GM23338 (cell line): ENCODE measurements around the gene YBX3. TPM values are rescaled to one million over a fixed set of nuclear protein-coding genes. Genes with fewer than 3 reads are reported as not detected.

Experiments used
- ATAC-seq: fragments of 200-7000 bp; cut with Tn5 transposase; 3 replicates; pipeline ENCODE4 v1.9.1; 2020
- DNase-seq: peaks from one replicate; pipeline ENCODE4 v3.0.0-alpha.2; 2015; ENCODE audit warnings: low spot score
- H2AFZ ChIP-seq: fragments of 200-600 bp; sonication (generic); 2 replicates; pipeline ENCODE4 v1.8.0; 2016; ENCODE audit warnings: antibody characterized with exemption, mild to moderate bottlenecking, moderate library complexity
- H3F3A ChIP-seq: fragments of 200-600 bp; sonication (generic); replicated peaks from 2 replicates; pipeline ENCODE4 v1.8.0; 2017; ENCODE audit warnings: antibody characterized with exemption, mixed run types, low read depth
- H3K27ac ChIP-seq: fragments of 200-600 bp; sonication (generic); 2 replicates; pipeline ENCODE4 v1.6.1; 2016; ENCODE audit warnings: low read depth
- H3K27me3 ChIP-seq: fragments of 200-600 bp; sonication (generic); 2 replicates; pipeline ENCODE4 v1.8.0; 2016; ENCODE audit warnings: mild to moderate bottlenecking, mixed run types, moderate library complexity; ENCODE audit not compliant: insufficient read depth
- H3K36me3 ChIP-seq: fragments of 200-600 bp; sonication (generic); 2 replicates; pipeline ENCODE4 v1.8.0; 2016; ENCODE audit warnings: mild to moderate bottlenecking; ENCODE audit not compliant: insufficient read depth
- H3K4me1 ChIP-seq: fragments of 200-600 bp; sonication (generic); 2 replicates; pipeline ENCODE4 v1.8.0; 2016; ENCODE audit warnings: mild to moderate bottlenecking, moderate library complexity; ENCODE audit not compliant: insufficient read depth
- H3K4me2 ChIP-seq: fragments of 200-600 bp; sonication (generic); 2 replicates; pipeline ENCODE4 v1.7.1; 2017; ENCODE audit warnings: mixed run types
- H3K4me3 ChIP-seq: fragments of 200-600 bp; sonication (generic); 2 replicates; pipeline ENCODE4 v1.6.1; 2016; ENCODE audit warnings: mixed run types
- H3K79me2 ChIP-seq: fragments of 200-600 bp; sonication (generic); replicated peaks from 2 replicates; pipeline ENCODE4 v1.8.0; 2017; ENCODE audit warnings: mild to moderate bottlenecking; ENCODE audit not compliant: insufficient read depth
- H3K9me2 ChIP-seq: fragments of 200-600 bp; sonication (generic); 2 replicates; pipeline ENCODE4 v1.8.0; 2017; ENCODE audit not compliant: insufficient read depth
- H4K20me1 ChIP-seq: fragments of 200-600 bp; sonication (generic); replicated peaks from 2 replicates; pipeline ENCODE4 v1.8.0; 2017; ENCODE audit warnings: mild to moderate bottlenecking; ENCODE audit not compliant: insufficient read depth
- H3K27ac Mint-ChIP-seq: 2 replicates; pipeline ENCODE4 v1.8.0; 2020; ENCODE audit warnings: inconsistent platforms, mild to moderate bottlenecking, moderate library complexity, mixed read lengths
- H3K27me3 Mint-ChIP-seq: 3 replicates; pipeline ENCODE4 v1.8.0; 2022; ENCODE audit warnings: low read depth, mild to moderate bottlenecking, moderate library complexity, mixed read lengths, inconsistent platforms; ENCODE audit not compliant: insufficient read depth, poor library complexity
- H3K36me3 Mint-ChIP-seq: 3 replicates; pipeline ENCODE4 v1.8.0; 2021; ENCODE audit warnings: low read depth, mild to moderate bottlenecking, inconsistent platforms, moderate library complexity, mixed read lengths
- H3K4me1 Mint-ChIP-seq: 3 replicates; pipeline ENCODE4 v1.8.0; 2020; ENCODE audit warnings: mild to moderate bottlenecking, inconsistent platforms, mixed read lengths
- H3K4me3 Mint-ChIP-seq: 3 replicates; pipeline ENCODE4 v1.8.0; 2021; ENCODE audit warnings: moderate library complexity, mild to moderate bottlenecking, inconsistent platforms, mixed read lengths
- H3K9me3 Mint-ChIP-seq: 3 replicates; pipeline ENCODE4 v1.8.0; 2020; ENCODE audit warnings: moderate library complexity, mild to moderate bottlenecking, inconsistent platforms, mixed read lengths
- CREB1 ChIP-seq: fragments of 250-450 bp; sonication (Bioruptor Pico); IDR thresholded peaks from 2 replicates; pipeline ENCODE4 v1.5.0; 2020; ENCODE audit warnings: low read depth, mild to moderate bottlenecking, moderate library complexity
- ETS1 ChIP-seq: IDR thresholded peaks from 2 replicates; pipeline ENCODE4 v1.6.1; 2016; ENCODE audit warnings: antibody characterized with exemption
- EZH2 ChIP-seq: fragments of 200-600 bp; sonication (generic); IDR thresholded peaks from one replicate; pipeline ENCODE4 v1.8.0; 2017; ENCODE audit warnings: antibody characterized with exemption, mild to moderate bottlenecking, low read depth; ENCODE audit not compliant: unreplicated experiment
- EZH2phosphoT487 ChIP-seq: fragments of 200-600 bp; sonication (generic); IDR thresholded peaks from one replicate; pipeline ENCODE4 v1.8.1; 2018; ENCODE audit warnings: antibody characterized with exemption; ENCODE audit not compliant: unreplicated experiment
- JUNB ChIP-seq: IDR thresholded peaks from one replicate; pipeline ENCODE4 v1.6.1; 2016; ENCODE audit warnings: antibody characterized with exemption; ENCODE audit not compliant: unreplicated experiment
- NANOG ChIP-seq: IDR thresholded peaks from 2 replicates; pipeline ENCODE4 v1.6.1; 2016; ENCODE audit warnings: antibody characterized with exemption, borderline replicate concordance
- POLR2AphosphoS5 ChIP-seq: IDR thresholded peaks from 2 replicates; pipeline ENCODE4 v1.6.1; 2016; ENCODE audit warnings: antibody characterized with exemption, low read depth
- REST ChIP-seq: IDR thresholded peaks from one replicate; pipeline ENCODE4 v1.6.1; 2018; ENCODE audit warnings: antibody characterized with exemption; ENCODE audit not compliant: unreplicated experiment
- STAT1 ChIP-seq: IDR thresholded peaks from one replicate; pipeline ENCODE4 v1.6.1; 2016; ENCODE audit warnings: antibody characterized with exemption; ENCODE audit not compliant: unreplicated experiment
- ZNF114 ChIP-seq: fragments of 250-450 bp; sonication (Bioruptor Pico); IDR thresholded peaks from 2 replicates; pipeline ENCODE4 v1.5.0; 2020; ENCODE audit warnings: mild to moderate bottlenecking, moderate library complexity
- ZNF331 ChIP-seq: fragments of 250-450 bp; sonication (Bioruptor Pico); IDR thresholded peaks from 2 replicates; pipeline ENCODE4 v1.5.0; 2020; ENCODE audit warnings: low read depth, mild to moderate bottlenecking, moderate library complexity
- polyA plus RNA-seq: library from polyadenylated mRNA; unstranded; fragments of >200 nt; fragmentation: Nextera tagmentation; extraction: Ambion mirVana; gene quantifications from 2 replicates; pipeline ENCODE4 v1.2.1, GENCODE V29; 2016
- total RNA-seq: library from RNA; depleted of rRNA; stranded (reverse); fragments of >200 nt; shearing (Covaris generic); gene quantifications from 2 replicates; pipeline ENCODE4 v1.2.3, GENCODE V29; 2014
- TF ChIP-seq, protein P1 (sequence below), 2 experiments: fragments of 200-600 bp in 1 of 2; sonication (generic) in 1 of 2; conservative IDR thresholded peaks; 2 replicates each; pipeline versions ENCODE4 v1.5.1 to v1.6.1; 2016 to 2017; ENCODE audit warnings: antibody characterized with exemption in 2 of 2, low read depth in 2 of 2, mild to moderate bottlenecking in 2 of 2, moderate library complexity in 1 of 2

YBX3 gene
- total and polyA plus RNA-seq, 2 experiments from 2014 or later, result 179 to 450 TPM

DNA sequence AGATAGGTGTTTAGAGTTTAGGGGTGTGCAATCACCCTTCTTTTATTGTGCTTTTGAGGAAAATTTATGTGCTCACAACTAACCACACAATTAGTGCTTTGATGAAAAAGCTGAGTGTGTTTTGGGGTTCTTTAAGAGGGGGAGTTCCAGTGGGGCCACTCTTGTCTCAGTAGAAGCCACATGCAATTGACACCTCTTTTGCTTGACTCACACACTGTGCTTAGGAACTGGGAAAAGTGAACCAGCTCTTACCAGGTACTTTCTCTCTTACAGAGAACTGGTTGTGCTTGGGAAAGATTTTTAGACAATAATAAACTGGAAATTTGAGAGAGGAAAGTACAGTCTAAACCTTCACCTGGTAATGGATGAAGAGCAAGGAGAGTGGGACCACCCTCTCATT, 12.3 kb upstream of the YBX3 start:
- TF ChIP-seq JUNB, result no peak
- TF ChIP-seq POLR2AphosphoS5, result no peak
- TF ChIP-seq EZH2phosphoT487, result no peak
- TF ChIP-seq NANOG, result no peak
- no peak for TF ChIP-seq ETS1
- TF ChIP-seq CREB1 (CRISPR knock-in tag), result no peak
- no peak for TF ChIP-seq REST
- TF ChIP-seq ZNF114 (CRISPR knock-in tag), result no peak
- TF ChIP-seq ZNF331, result no peak
- no peak for TF ChIP-seq EZH2
- TF ChIP-seq, protein P1, sequence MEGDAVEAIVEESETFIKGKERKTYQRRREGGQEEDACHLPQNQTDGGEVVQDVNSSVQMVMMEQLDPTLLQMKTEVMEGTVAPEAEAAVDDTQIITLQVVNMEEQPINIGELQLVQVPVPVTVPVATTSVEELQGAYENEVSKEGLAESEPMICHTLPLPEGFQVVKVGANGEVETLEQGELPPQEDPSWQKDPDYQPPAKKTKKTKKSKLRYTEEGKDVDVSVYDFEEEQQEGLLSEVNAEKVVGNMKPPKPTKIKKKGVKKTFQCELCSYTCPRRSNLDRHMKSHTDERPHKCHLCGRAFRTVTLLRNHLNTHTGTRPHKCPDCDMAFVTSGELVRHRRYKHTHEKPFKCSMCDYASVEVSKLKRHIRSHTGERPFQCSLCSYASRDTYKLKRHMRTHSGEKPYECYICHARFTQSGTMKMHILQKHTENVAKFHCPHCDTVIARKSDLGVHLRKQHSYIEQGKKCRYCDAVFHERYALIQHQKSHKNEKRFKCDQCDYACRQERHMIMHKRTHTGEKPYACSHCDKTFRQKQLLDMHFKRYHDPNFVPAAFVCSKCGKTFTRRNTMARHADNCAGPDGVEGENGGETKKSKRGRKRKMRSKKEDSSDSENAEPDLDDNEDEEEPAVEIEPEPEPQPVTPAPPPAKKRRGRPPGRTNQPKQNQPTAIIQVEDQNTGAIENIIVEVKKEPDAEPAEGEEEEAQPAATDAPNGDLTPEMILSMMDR (conservative IDR thresholded peaks at IDR 0.05; ENCODE audit: low read depth in 2 of 2), result no peak
- no peak for TF ChIP-seq STAT1
- H3K27me3 Mint-ChIP-seq, result no peaks in the 10 kb centered on the region
- Histone ChIP-seq H2AFZ (no peak overlapping the region), H3F3A (no peaks in the 10 kb centered on the region), H3K79me2 (no peaks in the 10 kb centered on the region), H3K9me2 (0 out of 2 replicates have a peak, but pooled peaks cover 3% of the 10 kb centered on the region), H3K27me3 (no peaks in the 10 kb centered on the region), H3K36me3 (no peaks in the 10 kb centered on the region), H3K4me3 (no peak overlapping the region), H3K4me2 (no peak overlapping the region), H3K4me1 (no peaks in the 10 kb centered on the region), H4K20me1 (no peaks in the 10 kb centered on the region), H3K27ac (no peak overlapping the region)
- no peaks in the 10 kb centered on the region for H3K36me3 Mint-ChIP-seq
- no peaks in the 10 kb centered on the region for H3K4me1 Mint-ChIP-seq
- H3K9me3 Mint-ChIP-seq, result no peaks in the 10 kb centered on the region
- no peak overlapping the region for H3K4me3 Mint-ChIP-seq
- no peak for ATAC-seq
- H3K27ac Mint-ChIP-seq, result no peak overlapping the region
- no peak for DNase-seq
